HG02571 (cell line): ENCODE results near the gene CLDND2.

Experiments used
- ATAC-seq: cut with Tn5 transposase; IDR thresholded peaks from one replicate; pipeline ENCODE4 v1.9.1; 2021; ENCODE audit warnings: mild to moderate bottlenecking, moderate library complexity; ENCODE audit not compliant: unreplicated experiment

Gene CLDND2

DNA sequence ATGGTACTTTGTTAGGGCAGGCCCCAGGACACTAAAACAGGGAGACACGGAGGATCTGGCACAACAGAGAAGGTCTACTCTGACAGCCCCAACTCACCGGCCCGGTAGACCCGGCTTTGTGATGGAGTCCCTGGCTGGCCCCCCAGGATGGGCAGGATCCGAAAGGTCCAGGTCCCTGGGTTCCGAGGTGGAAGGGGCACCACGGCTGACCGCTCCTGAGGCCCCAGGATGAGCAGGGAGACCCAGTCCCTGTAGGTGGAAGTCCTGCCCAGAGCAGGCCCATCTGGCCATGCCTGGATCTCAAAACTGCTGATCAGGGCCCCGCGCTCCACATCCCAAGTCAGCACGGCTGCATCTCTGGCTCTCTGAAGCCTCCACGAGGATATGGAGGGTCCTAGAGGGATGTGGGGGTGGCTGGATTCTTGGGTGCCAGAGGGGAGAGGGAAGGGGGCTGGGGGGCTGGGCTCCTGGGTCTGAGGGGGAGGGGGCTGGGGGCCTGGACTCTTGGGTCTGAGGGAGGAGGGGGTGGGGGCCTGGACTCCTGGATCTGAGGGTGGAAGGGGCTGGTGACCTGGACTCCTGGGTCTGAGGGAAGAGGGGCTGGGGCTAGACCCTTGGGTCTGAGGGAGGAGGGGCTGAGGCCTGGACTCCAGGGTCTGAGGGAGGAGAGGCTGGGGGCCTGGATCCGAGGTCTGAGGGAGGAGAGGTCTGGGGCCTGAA lies 31.5 kb downstream of the CLDND2 start:
- ATAC-seq, result no peak

DNA sequence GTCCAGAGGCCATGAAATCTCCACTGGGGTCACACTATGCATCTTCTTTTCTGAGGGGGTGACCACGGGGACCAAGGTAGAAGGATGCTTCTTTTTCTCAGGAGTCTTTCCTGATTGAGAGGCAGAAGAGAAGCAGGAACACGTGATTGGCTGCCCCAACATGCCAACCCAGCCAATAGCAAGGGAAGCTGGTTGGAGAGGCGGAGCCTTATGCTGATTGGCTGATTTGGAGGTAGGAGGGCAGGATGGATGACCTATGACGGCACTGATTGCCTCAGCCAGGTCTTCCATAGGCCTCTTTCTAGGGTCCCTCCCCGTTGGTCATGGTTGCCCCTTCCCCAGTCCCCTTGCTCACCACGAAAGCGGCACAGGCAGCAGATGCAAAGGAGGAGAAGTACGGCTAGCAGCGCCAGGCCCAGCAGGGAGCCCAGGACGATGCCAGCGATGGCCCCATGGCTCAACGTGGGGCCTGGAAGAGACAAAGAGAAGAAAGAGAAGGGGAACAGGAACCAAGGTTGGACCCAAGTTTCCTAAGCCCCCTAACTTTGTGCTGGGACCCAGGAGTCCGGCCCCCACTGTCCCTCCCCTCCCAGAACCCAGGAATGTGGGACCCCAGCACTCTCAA lies 34.9 kb downstream of the CLDND2 start:
- no peak for ATAC-seq

GRCh38 chr19:51331716-51332115 lies 37.1 kb downstream of the CLDND2 start:
- ATAC-seq, result no peak

- no peak for ATAC-seq
These were observed 37.6 kb downstream of the CLDND2 start for GRCh38 chr19:51331193-51331592.

- no peak for ATAC-seq
These were observed 38.4 kb downstream of the CLDND2 start for GRCh38 chr19:51330366-51330765.

DNA sequence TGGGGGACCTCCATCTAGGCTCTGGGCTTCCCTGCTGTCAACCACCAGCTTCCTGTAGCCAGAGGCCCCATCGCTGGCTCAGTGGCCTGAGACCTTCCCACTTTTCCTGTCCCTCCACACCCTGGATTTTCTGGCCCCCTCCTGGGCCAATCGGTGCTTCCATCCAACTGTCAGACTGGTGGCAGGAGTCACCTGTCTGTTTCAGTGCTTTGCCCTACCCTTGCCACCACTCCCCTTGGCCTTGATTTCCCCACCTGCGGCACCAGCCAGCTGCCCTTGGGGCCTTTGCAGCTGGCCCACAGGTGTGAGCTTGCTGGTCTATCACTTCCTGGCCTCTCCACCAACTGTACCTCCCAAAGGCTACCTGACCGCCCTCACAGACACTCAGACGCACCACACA lies 39.4 kb downstream of the CLDND2 start:
- ATAC-seq, result no peak

DNA sequence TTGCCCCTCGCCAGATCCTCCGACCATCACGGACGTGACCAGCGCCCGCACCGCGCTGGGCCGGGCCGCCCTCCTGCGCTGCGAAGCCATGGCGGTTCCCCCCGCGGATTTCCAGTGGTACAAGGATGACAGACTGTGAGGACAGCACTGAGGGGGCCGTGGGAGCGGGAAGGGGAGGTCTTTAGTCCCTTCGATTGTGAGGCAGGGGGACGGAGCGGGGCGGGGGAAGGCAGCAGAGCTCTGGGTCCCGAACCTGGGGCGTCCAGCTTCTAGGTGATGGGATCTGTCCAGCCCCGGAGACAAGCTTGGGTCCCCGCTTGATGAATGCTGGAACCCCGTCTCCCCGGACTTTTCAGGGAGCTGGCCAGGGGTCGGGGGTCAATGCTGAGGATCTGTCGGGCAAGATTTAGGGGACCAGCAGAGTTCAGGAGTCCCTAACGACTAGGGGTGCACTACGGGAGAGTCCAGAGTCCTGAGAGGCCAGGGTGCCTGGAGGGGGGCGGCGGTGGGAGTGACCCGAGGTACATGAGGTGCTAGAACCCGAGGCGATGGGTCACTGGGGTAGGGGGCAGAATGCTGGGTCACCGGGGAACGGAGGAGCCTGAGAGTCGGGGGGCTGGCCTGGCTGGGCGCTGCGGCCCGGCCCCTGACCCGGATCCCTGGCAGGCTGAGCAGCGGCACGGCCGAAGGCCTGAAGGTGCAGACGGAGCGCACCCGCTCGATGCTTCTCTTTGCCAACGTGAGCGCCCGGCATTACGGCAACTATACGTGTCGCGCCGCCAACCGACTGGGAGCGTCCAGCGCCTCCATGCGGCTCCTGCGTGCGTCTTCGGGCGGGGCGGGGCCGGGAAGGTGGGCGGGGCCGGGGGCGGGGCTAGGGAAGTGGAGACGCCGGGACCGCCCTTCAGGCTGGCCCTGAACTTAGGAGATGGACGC lies 41.5 kb downstream of the CLDND2 start:
- no peak for ATAC-seq

DNA sequence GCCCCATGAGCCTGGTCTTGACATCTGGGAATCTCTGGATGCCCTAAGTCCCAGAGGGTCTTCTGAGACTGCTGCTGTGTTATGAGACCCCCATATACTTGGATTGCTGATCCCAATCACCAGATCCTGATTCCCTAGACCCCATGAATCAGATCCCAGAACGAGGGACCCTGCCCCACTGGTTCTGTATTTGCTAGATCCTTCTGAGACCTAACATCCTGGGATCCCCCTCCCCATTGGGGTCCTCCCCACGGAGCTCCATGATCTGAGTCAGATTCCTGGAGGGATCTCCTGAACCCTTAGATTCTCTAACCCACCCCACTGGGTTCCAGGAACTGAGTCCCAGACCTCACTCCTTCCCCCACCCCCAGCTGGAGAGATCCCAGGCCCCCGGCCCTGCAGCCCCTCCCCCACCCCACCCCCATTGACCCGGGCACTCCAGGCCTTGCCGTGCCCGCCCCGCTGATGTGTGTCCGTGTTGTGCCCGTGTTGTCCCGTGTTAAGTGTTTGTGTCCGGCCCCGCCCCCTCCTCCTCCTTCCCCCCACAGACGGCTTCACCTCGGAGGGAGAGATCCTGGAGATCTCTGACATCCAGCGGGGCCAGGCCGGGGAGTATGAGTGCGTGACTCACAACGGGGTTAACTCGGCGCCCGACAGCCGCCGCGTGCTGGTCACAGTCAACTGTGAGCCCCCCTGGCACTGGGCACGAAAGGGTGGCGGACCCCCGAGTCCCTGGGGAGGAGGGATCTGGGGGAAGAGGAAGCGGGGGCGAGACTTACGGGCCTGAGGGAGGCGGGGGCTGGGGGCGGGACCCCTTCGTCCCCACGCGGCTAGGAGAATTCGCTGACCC lies 42.4 kb downstream of the CLDND2 start:
- no peak for ATAC-seq

DNA sequence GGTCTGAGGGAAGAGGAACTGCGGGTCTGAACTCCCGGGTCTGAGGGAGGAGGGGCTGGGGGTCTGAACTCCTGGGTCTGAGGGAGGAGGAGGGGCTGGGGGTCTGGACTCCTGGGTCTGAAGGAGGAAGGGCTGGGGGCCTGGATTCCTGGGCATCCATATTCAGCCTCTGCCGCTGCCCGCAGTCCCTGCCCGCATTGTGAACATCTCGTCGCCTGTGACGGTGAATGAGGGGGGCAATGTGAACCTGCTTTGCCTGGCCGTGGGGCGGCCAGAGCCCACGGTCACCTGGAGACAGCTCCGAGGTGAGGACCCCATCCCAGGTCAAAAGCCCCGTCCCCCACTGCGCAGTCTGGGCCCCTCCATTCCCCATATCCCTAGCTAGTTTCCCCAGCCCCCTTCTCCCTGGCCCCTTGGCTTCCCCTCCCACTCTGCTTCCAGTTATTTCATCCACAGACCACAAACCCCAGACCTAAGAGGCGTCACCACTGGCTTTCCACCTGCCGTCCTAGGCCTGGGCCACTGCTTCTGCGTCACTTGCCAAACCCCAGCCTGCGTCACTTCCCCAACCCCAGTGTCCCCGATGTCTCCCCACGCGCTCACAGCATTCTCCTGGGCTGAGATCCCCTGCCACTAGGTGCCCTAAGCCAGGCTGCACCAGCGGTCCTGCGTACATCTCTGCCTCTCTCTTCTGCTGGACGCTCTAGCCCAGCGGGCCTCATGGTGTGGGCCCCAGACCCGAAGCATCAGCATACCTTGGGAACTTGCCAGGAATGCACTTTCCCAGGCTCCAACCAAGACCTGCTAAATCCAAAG lies 43.4 kb downstream of the CLDND2 start:
- no peak for ATAC-seq

- ATAC-seq, result no peak
These were observed 44.7 kb downstream of the CLDND2 start for GRCh38 chr19:51324167-51324481.

- no peak for ATAC-seq
These were observed 45.2 kb downstream of the CLDND2 start for GRCh38 chr19:51323481-51324166.

DNA sequence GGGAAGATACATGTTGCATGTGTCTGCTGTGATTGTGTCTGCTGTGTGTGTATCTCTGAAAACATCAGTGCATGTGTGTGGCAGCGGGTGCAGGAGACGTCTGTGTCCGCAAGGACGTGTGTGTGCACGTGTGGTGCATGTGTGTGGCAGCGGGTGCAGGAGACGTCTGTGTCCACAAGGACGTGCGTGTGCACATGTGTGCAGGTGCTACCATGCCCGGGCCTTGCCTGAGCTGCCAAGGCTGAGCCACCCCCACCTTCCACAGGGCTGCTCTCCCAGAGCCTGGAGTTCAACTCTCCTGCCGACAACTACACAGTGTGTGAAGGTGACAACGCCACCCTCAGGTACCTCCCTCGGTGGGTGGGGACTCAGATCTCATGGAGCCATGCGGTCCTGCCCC lies 47.0 kb downstream of the CLDND2 start:
- ATAC-seq, result no peak

DNA sequence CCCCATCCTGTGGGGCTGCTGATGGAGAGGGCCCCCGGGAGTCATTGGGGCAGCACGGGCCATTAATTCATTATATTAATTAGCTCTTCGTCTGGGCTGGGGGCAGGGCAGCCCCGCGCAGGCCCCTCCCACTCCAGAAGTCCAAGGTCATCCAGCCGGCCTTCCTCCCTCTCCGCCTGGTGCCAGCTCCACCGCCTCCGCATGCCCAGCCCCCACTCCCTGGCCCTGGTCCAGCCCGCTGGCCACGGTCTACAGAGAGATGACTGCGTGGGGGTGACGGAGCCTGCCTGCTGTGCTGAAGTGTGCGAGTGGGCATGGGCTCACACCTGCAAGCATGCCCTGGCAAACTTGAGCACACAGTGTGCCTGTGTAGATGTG lies 48.5 kb downstream of the CLDND2 start:
- no peak for ATAC-seq

DNA sequence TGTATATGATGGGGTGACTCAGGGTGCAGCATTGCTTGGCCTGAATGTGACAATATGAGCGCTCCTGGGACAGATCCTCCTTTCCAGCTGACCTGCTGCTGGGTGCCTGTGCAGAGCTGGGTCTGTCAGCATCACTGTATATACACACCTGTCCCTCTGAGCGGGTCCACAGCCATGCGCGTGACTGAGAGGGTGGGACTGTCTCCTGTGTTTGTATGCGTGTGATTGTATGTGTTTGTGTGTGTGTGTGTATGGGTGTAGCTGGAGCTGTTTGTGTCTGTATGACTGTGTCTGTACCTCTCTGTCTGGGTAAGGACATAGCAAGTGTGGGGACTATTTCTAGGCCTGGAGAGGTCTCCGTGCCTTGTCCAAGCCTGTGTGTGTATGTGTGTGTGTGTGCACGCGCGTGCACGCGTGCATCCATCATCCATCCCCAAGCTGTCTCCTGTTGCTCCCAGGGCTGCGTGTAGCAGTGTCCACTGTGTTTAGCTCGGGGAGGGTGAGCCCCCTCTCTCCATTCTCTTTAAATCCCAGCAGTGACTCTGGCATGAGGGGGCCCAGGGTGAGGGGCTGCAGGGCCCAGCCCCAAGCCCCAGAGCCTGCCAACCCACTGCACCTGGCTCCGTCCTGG lies 49.0 kb downstream of the CLDND2 start:
- no peak for ATAC-seq

- no peak for ATAC-seq
These were observed 49.8 kb downstream of the CLDND2 start for GRCh38 chr19:51318687-51319648.

GRCh38 chr19:51317968-51318367 lies 50.8 kb downstream of the CLDND2 start:
- no peak for ATAC-seq

DNA sequence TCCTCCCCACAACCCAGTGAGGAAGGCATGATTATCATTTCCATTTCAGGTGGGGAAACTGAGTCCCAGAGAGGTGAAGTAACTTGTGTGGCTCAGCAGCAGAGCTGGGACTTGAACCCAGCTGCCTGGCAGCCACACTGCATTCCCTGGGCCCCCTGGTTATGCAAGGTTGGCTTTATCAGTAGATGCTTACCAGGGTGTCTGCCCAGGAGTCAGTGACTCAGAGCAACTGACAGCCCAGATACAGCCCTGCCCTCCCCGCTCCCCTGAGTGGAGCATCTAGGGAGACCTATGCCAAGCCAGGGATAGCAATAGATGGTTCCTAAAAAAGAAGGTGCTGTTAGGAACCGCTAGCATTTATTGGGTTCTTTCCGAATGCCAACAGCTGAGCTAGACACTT lies 51.4 kb downstream of the CLDND2 start:
- ATAC-seq, result no peak
